ENCODE results near the gene TRIM6.

Gene TRIM6

GRCh38 chr11:5605849-5606248 lies 9.4 kb downstream of the TRIM6 start:
- TF ChIP-seq CTCF (IDR thresholded peaks at IDR 0.05; ENCODE audit: low read depth, low read length): no peak
- H3K4me3 ChIP-seq (ENCODE audit: low read depth, low read length): no peak overlapping the region

- no peak overlapping the region for H3K4me3 ChIP-seq (ENCODE audit: low read depth, low read length)
- no peak for TF ChIP-seq CTCF (IDR thresholded peaks at IDR 0.05; ENCODE audit: low read depth, low read length)
Observed at GRCh38 chr11:5608808-5609207, 12.4 kb downstream of the TRIM6 start.

GRCh38 chr11:5610446-5610845 lies 14.0 kb downstream of the TRIM6 start:
- TF ChIP-seq CTCF (IDR thresholded peaks at IDR 0.05; ENCODE audit: low read depth, low read length): no peak
- H3K4me3 ChIP-seq (ENCODE audit: low read depth, low read length): no peak overlapping the region

GRCh38 chr11:5611627-5612026 lies 15.2 kb downstream of the TRIM6 start:
- TF ChIP-seq CTCF (IDR thresholded peaks at IDR 0.05; ENCODE audit: low read depth, low read length): no peak
- H3K4me3 ChIP-seq (ENCODE audit: low read depth, low read length): no peak overlapping the region

GRCh38 chr11:5618807-5619206 lies 22.4 kb downstream of the TRIM6 start:
- no peak overlapping the region for H3K4me3 ChIP-seq (ENCODE audit: low read depth, low read length)
- TF ChIP-seq CTCF (IDR thresholded peaks at IDR 0.05; ENCODE audit: low read depth, low read length): no peak

GRCh38 chr11:5620651-5621521 lies 24.4 kb downstream of the TRIM6 start:
- no peak for TF ChIP-seq CTCF (IDR thresholded peaks at IDR 0.05; ENCODE audit: low read depth, low read length)
- peak overlapping the region; percentile 18 for H3K4me3 ChIP-seq (ENCODE audit: low read depth, low read length)

- H3K4me3 ChIP-seq (ENCODE audit: low read depth, low read length): peak overlapping the region; percentile 18; the same call in 1 of the 2 replicates
- no peak for TF ChIP-seq CTCF (IDR thresholded peaks at IDR 0.05; ENCODE audit: low read depth, low read length)
Observed at GRCh38 chr11:5621580-5621979, 25.1 kb downstream of the TRIM6 start.

Measured in WI38 (cell line).